T-helper 2 cell treated with Interferon-gamma antibody and Interleukin-4, amounts not matched to agents 5 μg/mL and 100 μg/mL, for 36 hours (primary cell): Measurements from ENCODE around the gene ZMIZ1.

Source experiments
- DNase-seq: peaks from one replicate; pipeline ENCODE4 v3.0.0; 2021; ENCODE audit warnings: low spot score
- H3K27ac Mint-ChIP-seq: one replicate; pipeline ENCODE4 v1.8.0; 2021; ENCODE audit warnings: mild to moderate bottlenecking, mixed read lengths
- H3K27me3 Mint-ChIP-seq: one replicate; pipeline ENCODE4 v1.8.0; 2021; ENCODE audit warnings: low read depth, mixed read lengths
- H3K36me3 Mint-ChIP-seq: one replicate; pipeline ENCODE4 v1.8.0; 2021; ENCODE audit warnings: low read depth, mixed read lengths
- H3K4me1 Mint-ChIP-seq: one replicate; pipeline ENCODE4 v1.8.0; 2021; ENCODE audit warnings: low read depth, mixed read lengths
- H3K4me3 Mint-ChIP-seq: one replicate; pipeline ENCODE4 v1.8.0; 2022; ENCODE audit warnings: mild to moderate bottlenecking, moderate library complexity, mixed read lengths
- H3K9me3 Mint-ChIP-seq: one replicate; pipeline ENCODE4 v1.8.0; 2021; ENCODE audit warnings: mixed read lengths

ZMIZ1 gene

GRCh38 chr10:79053481-79054202, 15.1 kb upstream of the ZMIZ1 start:
- H3K27me3 Mint-ChIP-seq = no peaks in the 10 kb centered on the region
- DNase-seq = no peak
- peaks cover 16% of the 10 kb centered on the region for H3K4me1 Mint-ChIP-seq
- no peak overlapping the region for H3K4me3 Mint-ChIP-seq
- H3K36me3 Mint-ChIP-seq = no peaks in the 10 kb centered on the region
- no peaks in the 10 kb centered on the region for H3K9me3 Mint-ChIP-seq
- H3K27ac Mint-ChIP-seq = no peak overlapping the region

- Mint-ChIP-seq H3K4me1 (peaks cover 10% of the 10 kb centered on the region), H3K27me3 (no peaks in the 10 kb centered on the region), H3K4me3 (no peak overlapping the region), H3K36me3 (no peaks in the 10 kb centered on the region), H3K9me3 (no peaks in the 10 kb centered on the region), H3K27ac (no peak overlapping the region)
- DNase-seq = no peak
These were observed 14.3 kb upstream of the ZMIZ1 start for GRCh38 chr10:79054203-79055099.

DNA sequence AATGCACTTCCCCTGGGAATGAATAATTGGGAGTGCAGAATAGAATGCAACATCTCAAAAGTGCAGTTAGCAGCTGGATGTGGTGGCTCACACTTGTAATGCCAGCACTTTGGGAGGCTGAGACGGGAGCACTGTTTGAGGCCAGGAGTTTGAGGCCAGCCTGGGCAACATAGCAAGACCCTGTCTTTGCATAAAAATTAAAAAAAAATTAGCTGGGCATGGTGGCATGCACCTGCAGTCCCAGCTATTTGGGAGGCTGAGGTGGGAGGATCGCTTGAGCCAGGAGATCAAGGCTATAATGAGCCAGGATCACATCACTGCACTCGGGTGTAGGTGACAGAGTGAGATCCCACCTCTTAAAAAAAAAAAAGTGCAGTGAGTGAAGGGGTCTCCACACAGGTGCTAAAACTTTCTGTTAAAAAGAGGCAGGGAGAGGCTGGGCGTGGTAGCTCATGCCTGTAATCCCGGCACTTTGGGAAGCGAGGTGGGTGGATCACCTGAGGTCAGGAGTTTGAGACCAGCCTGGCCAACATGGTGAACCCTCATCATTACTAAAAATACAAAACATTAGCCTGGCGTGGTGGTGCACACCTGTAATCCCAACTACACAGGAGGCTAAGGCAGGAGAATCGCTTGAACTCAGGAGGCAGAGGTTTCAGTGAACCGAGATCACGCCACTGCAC, 13.5 kb upstream of the ZMIZ1 start:
- H3K4me3 Mint-ChIP-seq = no peak overlapping the region

DNA sequence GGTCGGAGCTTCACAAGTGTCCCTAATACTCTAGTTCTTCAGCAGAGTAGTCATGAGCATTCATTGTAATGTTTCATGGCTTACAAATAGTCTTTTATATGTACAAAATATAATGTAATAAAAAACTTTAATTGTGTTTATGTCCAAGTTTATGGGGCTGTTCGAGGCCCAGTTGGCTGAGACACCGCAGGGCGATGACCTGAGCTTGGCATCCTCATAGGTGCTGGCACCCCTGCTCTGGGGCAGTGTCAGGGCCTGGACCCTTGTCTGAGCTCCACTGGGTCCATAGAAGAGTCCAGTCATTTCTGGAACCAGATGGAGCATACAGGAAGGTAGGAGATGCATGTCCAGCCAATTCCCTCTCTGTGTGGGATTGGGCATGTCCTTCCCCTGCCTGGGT, 12.9 kb upstream of the ZMIZ1 start:
- peaks cover 2% of the 10 kb centered on the region for H3K4me1 Mint-ChIP-seq
- no peaks in the 10 kb centered on the region for H3K9me3 Mint-ChIP-seq
- no peak overlapping the region for H3K27ac Mint-ChIP-seq
- DNase-seq = no peak
- no peak overlapping the region for H3K4me3 Mint-ChIP-seq
- peaks cover 7% of the 10 kb centered on the region for H3K27me3 Mint-ChIP-seq
- H3K36me3 Mint-ChIP-seq = no peaks in the 10 kb centered on the region

More for the DNA sequence above, 13.5 kb upstream of the ZMIZ1 start:
- H3K36me3 Mint-ChIP-seq = no peaks in the 10 kb centered on the region
- peaks cover 4% of the 10 kb centered on the region for H3K27me3 Mint-ChIP-seq
- no peak for DNase-seq
- no peak overlapping the region for H3K27ac Mint-ChIP-seq
- peaks cover 5% of the 10 kb centered on the region for H3K4me1 Mint-ChIP-seq
- no peaks in the 10 kb centered on the region for H3K9me3 Mint-ChIP-seq

DNA sequence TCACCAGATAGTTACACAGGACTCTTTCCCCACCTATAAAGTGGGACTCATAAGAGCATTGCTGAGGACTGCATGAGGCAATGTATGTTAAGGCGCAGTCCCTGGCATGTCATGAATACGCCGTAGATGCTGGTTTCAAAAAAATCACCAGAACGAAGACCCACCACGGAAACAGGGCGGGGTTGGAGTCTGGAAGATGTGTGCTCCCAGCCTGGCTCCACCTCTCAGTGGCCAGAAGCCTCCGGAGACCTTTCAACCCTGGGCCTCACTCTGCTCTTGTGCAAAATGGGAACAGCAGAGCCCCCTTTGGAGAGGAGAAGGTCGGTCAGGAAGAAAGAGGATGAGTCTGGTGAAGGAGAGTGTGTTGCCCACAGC, 12.4 kb upstream of the ZMIZ1 start:
- no peak overlapping the region for H3K4me3 Mint-ChIP-seq
- no peaks in the 10 kb centered on the region for H3K4me1 Mint-ChIP-seq
- no peak for DNase-seq
- no peaks in the 10 kb centered on the region for H3K9me3 Mint-ChIP-seq
- peaks cover 7% of the 10 kb centered on the region for H3K27me3 Mint-ChIP-seq
- no peaks in the 10 kb centered on the region for H3K36me3 Mint-ChIP-seq
- no peak overlapping the region for H3K27ac Mint-ChIP-seq

- Mint-ChIP-seq H3K4me3 (no peak overlapping the region), H3K27ac (no peak overlapping the region), H3K27me3 (peaks cover 7% of the 10 kb centered on the region), H3K4me1 (no peaks in the 10 kb centered on the region), H3K36me3 (no peaks in the 10 kb centered on the region), H3K9me3 (no peaks in the 10 kb centered on the region)
- no peak for DNase-seq
These were observed 11.9 kb upstream of the ZMIZ1 start for GRCh38 chr10:79056736-79057391.

GRCh38 chr10:79057481-79058275, 11.1 kb upstream of the ZMIZ1 start:
- Mint-ChIP-seq H3K27me3 (peaks cover 7% of the 10 kb centered on the region), H3K4me3 (no peak overlapping the region), H3K4me1 (peaks cover 3% of the 10 kb centered on the region), H3K27ac (no peak overlapping the region), H3K36me3 (no peaks in the 10 kb centered on the region), H3K9me3 (no peaks in the 10 kb centered on the region)
- DNase-seq = no peak

DNA sequence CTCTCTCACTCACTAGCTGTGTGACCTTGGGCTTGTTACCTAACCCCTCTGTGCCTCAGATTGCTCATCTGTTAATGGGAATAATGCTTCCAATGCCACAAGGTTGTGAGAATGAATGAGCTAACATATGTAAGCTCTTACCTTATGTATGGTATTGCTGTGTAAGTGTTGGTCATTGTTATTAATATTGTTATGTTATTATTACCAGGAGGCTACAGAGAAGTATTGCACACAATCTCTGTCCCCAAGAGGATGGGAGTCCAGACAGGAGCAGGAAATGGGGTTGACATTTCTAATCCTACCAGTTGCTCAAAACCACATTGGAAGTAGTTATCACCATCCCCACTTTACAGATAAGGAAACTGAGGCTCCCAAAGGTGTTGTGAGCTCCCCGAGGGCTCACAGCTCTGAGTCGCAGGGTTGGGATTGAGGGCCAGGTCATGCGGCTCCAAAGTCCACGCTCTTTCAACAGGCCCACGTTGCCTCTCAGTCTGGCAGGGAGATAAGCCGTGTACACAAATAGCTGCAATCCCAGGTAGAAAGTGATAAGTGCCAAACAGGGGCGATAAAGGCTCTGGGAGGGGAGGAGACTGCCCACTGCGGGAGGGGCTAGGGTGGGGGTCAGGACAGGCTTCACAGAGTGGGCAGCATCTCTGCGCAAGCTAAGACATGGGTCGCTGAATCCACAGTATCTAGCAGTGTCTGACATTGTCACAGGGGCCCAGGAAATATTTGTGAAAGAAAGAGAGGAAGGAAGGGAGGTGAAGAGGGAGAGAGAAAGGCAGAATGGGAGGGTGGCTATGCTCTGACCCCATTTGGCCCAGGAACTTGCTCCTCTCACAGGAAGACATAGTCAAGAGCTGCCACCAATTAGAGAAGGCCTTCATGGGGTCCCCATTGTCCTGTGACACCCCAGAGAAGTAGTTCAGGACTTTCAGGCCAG, 9.6 kb upstream of the ZMIZ1 start:
- peaks cover 14% of the 10 kb centered on the region for H3K4me1 Mint-ChIP-seq
- DNase-seq = no peak
- H3K9me3 Mint-ChIP-seq = no peaks in the 10 kb centered on the region
- H3K4me3 Mint-ChIP-seq = no peak overlapping the region
- peaks cover 7% of the 10 kb centered on the region for H3K27me3 Mint-ChIP-seq
- H3K36me3 Mint-ChIP-seq = no peaks in the 10 kb centered on the region
- H3K27ac Mint-ChIP-seq = no peak overlapping the region

GRCh38 chr10:79059859-79060379, 8.8 kb upstream of the ZMIZ1 start:
- Mint-ChIP-seq H3K9me3 (no peaks in the 10 kb centered on the region), H3K4me3 (no peak overlapping the region), H3K27ac (no peak overlapping the region), H3K4me1 (peaks cover 21% of the 10 kb centered on the region), H3K27me3 (peaks cover 7% of the 10 kb centered on the region), H3K36me3 (no peaks in the 10 kb centered on the region)
- DNase-seq = no peak

GRCh38 chr10:79060641-79061255, 8.0 kb upstream of the ZMIZ1 start:
- H3K27me3 Mint-ChIP-seq = peaks cover 7% of the 10 kb centered on the region
- H3K9me3 Mint-ChIP-seq = no peaks in the 10 kb centered on the region
- peaks cover 29% of the 10 kb centered on the region for H3K4me1 Mint-ChIP-seq
- DNase-seq = no peak
- no peaks in the 10 kb centered on the region for H3K36me3 Mint-ChIP-seq
- no peak overlapping the region for H3K27ac Mint-ChIP-seq
- no peak overlapping the region for H3K4me3 Mint-ChIP-seq

- DNase-seq = no peak
- Mint-ChIP-seq H3K27me3 (peaks cover 7% of the 10 kb centered on the region), H3K9me3 (no peaks in the 10 kb centered on the region), H3K27ac (no peak overlapping the region), H3K4me3 (no peak overlapping the region), H3K4me1 (peaks cover 31% of the 10 kb centered on the region), H3K36me3 (no peaks in the 10 kb centered on the region)
These were observed 7.1 kb upstream of the ZMIZ1 start for GRCh38 chr10:79061441-79062315.
